Body of pancreas (tissue), 4 donors: ENCODE data around the gene ABL1. TPM values are rescaled to one million over a fixed set of nuclear protein-coding genes. Genes with fewer than 3 reads are reported as not detected.

ENCODE experiments used
- ATAC-seq: fragments of 150-250 bp; one replicate; pipeline ENCODE4 v1.9.1; 2016
- DNase-seq, 4 donors: peaks; one replicate each; pipeline ENCODE4 v3.0.0-alpha.2; 2019
- H3K27ac ChIP-seq, 4 donors: fragments of 200-600 bp; sonication (generic); 1 replicate in 3 of 4; 2 replicates in 1 of 4; pipeline versions ENCODE4 v1.5.1 to v1.6.1; 2016 to 2019; ENCODE audit warnings: mild to moderate bottlenecking in 1 of 4, mixed read lengths in 1 of 4, moderate library complexity in 1 of 4
- H3K27me3 ChIP-seq, 2 donors: fragments of 200-600 bp; sonication (generic); one replicate each; pipeline ENCODE4 v1.6.0; 2016; ENCODE audit warnings: mild to moderate bottlenecking in 1 of 2
- H3K36me3 ChIP-seq, 2 donors: fragments of 200-600 bp; sonication (generic); replicated peaks in 1 of 2; 2 replicates each; pipeline ENCODE4 v1.5.1; 2016; ENCODE audit warnings: low read depth in 2 of 2; ENCODE audit not compliant: insufficient read depth in 1 of 2
- H3K4me1 ChIP-seq: fragments of 200-600 bp; sonication (generic); one replicate; pipeline ENCODE4 v1.6.0; 2016
- H3K4me3 ChIP-seq, 2 donors: fragments of 200-600 bp; sonication (generic); 1 replicate in 1 of 2; 2 replicates in 1 of 2; pipeline ENCODE4 v1.5.1; 2016 to 2019
- H3K9me3 ChIP-seq, 3 donors: fragments of 200-600 bp; sonication (generic); 1 replicate in 2 of 3; 2 replicates in 1 of 3; pipeline ENCODE4 v1.5.1; 2016
- CTCF ChIP-seq, 7 experiments: fragments of 450-650 bp in 4 of 7; fragments of 200-600 bp in 3 of 7; sonication (generic) in 3 of 7; IDR thresholded peaks; one replicate each; pipeline ENCODE4 v1.5.1; 2016 to 2019; ENCODE audit warnings: antibody characterized with exemption in 7 of 7
- POLR2A ChIP-seq, 3 donors: fragments of 450-650 bp; IDR thresholded peaks; one replicate each; pipeline ENCODE4 v1.6.1; 2016; ENCODE audit warnings: antibody characterized with exemption in 3 of 3, mild to moderate bottlenecking in 2 of 3
- WGBS, 2 donors: methylation state at CpG; one replicate each; pipeline ENCODE4 v1.1.5; 2017; 5-methylcytosine and 5-hydroxymethylcytosine counted together
- intact Hi-C: fragments of 100-400 bp; cut with DNase I; formaldehyde crosslinking; loops from one replicate; pipeline ENCODE4 v1.15.1; 2023
- total RNA-seq, 2 donors: library from RNA; depleted of rRNA; stranded (reverse); fragments of >200 nt; gene quantifications; one replicate each; pipeline ENCODE4 v1.1.0, GENCODE V29; 2016

ABL1 gene
- total RNA-seq, 2 donors from 2014 or later: 23.3 to 29.0 TPM

DNA sequence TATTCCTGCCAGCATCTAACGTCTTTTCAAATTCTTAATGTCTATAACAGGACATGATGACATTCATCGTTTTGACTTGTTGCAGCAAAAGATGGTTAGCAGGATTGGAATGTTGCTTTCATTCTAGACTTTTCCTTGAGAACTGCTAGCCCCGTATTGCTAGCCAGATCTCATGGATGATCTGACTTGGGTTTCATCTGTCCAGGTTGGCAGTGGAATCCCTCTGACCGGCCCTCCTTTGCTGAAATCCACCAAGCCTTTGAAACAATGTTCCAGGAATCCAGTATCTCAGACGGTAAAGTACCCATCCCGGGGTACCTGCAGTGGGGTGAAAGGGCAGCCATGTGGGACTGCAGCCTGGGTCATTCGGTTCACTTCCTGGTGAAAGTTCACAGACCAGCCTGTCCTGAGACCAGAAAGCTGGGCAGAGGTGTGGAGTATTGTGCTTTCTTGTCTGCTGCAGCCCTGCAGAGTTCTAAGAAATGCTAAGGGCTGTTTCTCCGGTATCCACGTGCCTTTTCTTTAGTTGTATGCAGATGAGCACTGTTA lies 44.9 kb downstream of the ABL1 start:
- ATAC-seq: no peak
- intact Hi-C loops: no loop called here

GRCh38 chr9:130880599-130881220 lies 45.7 kb downstream of the ABL1 start:
- DNase-seq (no peak), ATAC-seq (no peak)
- Histone ChIP-seq H3K9me3 (no peaks in the 10 kb centered on the region), H3K27ac (no peak overlapping the region), H3K27me3 (no peaks in the 10 kb centered on the region), H3K4me1 (no peaks in the 10 kb centered on the region), H3K4me3 (no peak overlapping the region), H3K36me3 (peaks cover 13 to 48% of the 10 kb centered on the region in 2 donors)
- no peak for TF ChIP-seq POLR2A (IDR thresholded peaks at IDR 0.05)
- TF ChIP-seq CTCF (IDR thresholded peaks at IDR 0.05): no peak
- 89 to 91% methylated on average over 5 to 15 of the region's 16 CpGs for WGBS, 2 donors
- intact Hi-C loops: no loop called here

More for the DNA sequence above, 44.9 kb downstream of the ABL1 start:
- no peak for DNase-seq
- no peak for TF ChIP-seq CTCF (IDR thresholded peaks at IDR 0.05)
- TF ChIP-seq POLR2A (IDR thresholded peaks at IDR 0.05): no peak
- H3K27me3 ChIP-seq: no peaks in the 10 kb centered on the region
- H3K4me1 ChIP-seq: no peaks in the 10 kb centered on the region
- H3K9me3 ChIP-seq: no peaks in the 10 kb centered on the region
- peaks cover 13 to 44% of the 10 kb centered on the region in 2 donors for H3K36me3 ChIP-seq
- no peak overlapping the region for H3K27ac ChIP-seq
- WGBS, 2 donors: 89 to 91% methylated on average over 7 to 9 of the region's 9 CpGs
- H3K4me3 ChIP-seq: no peak overlapping the region

- H3K36me3 ChIP-seq: peaks cover 13 to 48% of the 10 kb centered on the region in 2 donors
- DNase-seq: no peak
- TF ChIP-seq POLR2A (IDR thresholded peaks at IDR 0.05) (no peak), CTCF (IDR thresholded peaks at IDR 0.05) (no peak)
These were observed 46.5 kb downstream of the ABL1 start for GRCh38 chr9:130881516-130881915.

GRCh38 chr9:130882696-130883225 lies 47.7 kb downstream of the ABL1 start:
- ATAC-seq: no peak
- Histone ChIP-seq H3K27me3 (no peaks in the 10 kb centered on the region), H3K27ac (no peak overlapping the region)

More at GRCh38 chr9:130881516-130881915, 46.5 kb downstream of the ABL1 start:
- Histone ChIP-seq H3K4me1 (no peaks in the 10 kb centered on the region), H3K27ac (no peak overlapping the region), H3K4me3 (no peak overlapping the region), H3K9me3 (no peaks in the 10 kb centered on the region), H3K27me3 (no peaks in the 10 kb centered on the region)
- intact Hi-C loops: no loop called here
- 93 to 96% methylated on average over 6 of the region's 6 CpGs for WGBS, 2 donors
- ATAC-seq: no peak

More at GRCh38 chr9:130882696-130883225, 47.7 kb downstream of the ABL1 start:
- intact Hi-C loops: no loop called here
- no peak overlapping the region for H3K4me3 ChIP-seq
- DNase-seq: no peak
- WGBS, 2 donors: 88 to 93% methylated on average over 13 to 15 of the region's 15 CpGs
- no peak for TF ChIP-seq CTCF (IDR thresholded peaks at IDR 0.05)
- TF ChIP-seq POLR2A (IDR thresholded peaks at IDR 0.05): no peak
- no peaks in the 10 kb centered on the region for H3K4me1 ChIP-seq
- no peaks in the 10 kb centered on the region for H3K9me3 ChIP-seq
- peaks cover 13 to 50% of the 10 kb centered on the region in 2 donors for H3K36me3 ChIP-seq
